GM21717 (cell line): ENCODE results near the gene ZNF17.
"Not testable (repeated sequence)": the region's sequence is repeated elsewhere in the genome, so short reads cannot be mapped to it uniquely, and the experiment has no call there.

ENCODE experiments used
- ATAC-seq: cut with Tn5 transposase; IDR thresholded peaks from one replicate; pipeline ENCODE4 v1.9.1; 2021; ENCODE audit warnings: mild to moderate bottlenecking, moderate library complexity; ENCODE audit not compliant: unreplicated experiment

ZNF17 gene

GRCh38 chr19:57410877-57411671, at the start of gene ZNF17:
Gene ZNF17, plus strand, starts transcription at chr19:57411161. Its CDS starts 2,455 bp downstream, at chr19:57413616.
- peak; percentile 96 for ATAC-seq

- no peak for ATAC-seq
These were observed 48.5 kb upstream of the ZNF17 start for GRCh38 chr19:57362419-57362818.

- peak; percentile 89 for ATAC-seq
These were observed 47.8 kb upstream of the ZNF17 start, which contains the start of the genes TRAPPC2B and ZNF547 for GRCh38 chr19:57362997-57363687. Gene TRAPPC2B, plus strand, starts transcription at chr19:57363551. Its CDS starts 1,283 bp downstream, at chr19:57364834. Gene ZNF547, plus strand, starts transcription at chr19:57363551. Its CDS starts 5,005 bp downstream, at chr19:57368556.

GRCh38 chr19:57363688-57364181, 47.2 kb upstream of the ZNF17 start:
- peak; percentile 16 for ATAC-seq

- no peak for ATAC-seq
These were observed 44.2 kb upstream of the ZNF17 start for GRCh38 chr19:57366776-57367175.

GRCh38 chr19:57374179-57374578, 36.8 kb upstream of the ZNF17 start:
- no peak for ATAC-seq

GRCh38 chr19:57374647-57375046, 36.3 kb upstream of the ZNF17 start:
- ATAC-seq: not testable (repeated sequence)

GRCh38 chr19:57376151-57376550, 34.8 kb upstream of the ZNF17 start:
- no peak for ATAC-seq

GRCh38 chr19:57377498-57378146, 33.3 kb upstream of the ZNF17 start:
- ATAC-seq: no peak

- no peak for ATAC-seq
These were observed 30.0 kb upstream of the ZNF17 start for GRCh38 chr19:57380923-57381322.

- no peak for ATAC-seq
These were observed 28.0 kb upstream of the ZNF17 start for GRCh38 chr19:57382806-57383488.

- ATAC-seq: no peak
These were observed 21.7 kb upstream of the ZNF17 start for GRCh38 chr19:57389194-57389729.

GRCh38 chr19:57389730-57390598, 21.0 kb upstream of the ZNF17 start, which contains the start of gene ZNF548:
Gene ZNF548, plus strand, starts transcription at chr19:57389854. Its CDS starts 246 bp downstream, at chr19:57390100.
- peak; percentile 92 for ATAC-seq

- ATAC-seq: no peak
These were observed 15.3 kb upstream of the ZNF17 start for GRCh38 chr19:57395710-57396109.

GRCh38 chr19:57398868-57399267, 12.1 kb upstream of the ZNF17 start:
- no peak for ATAC-seq

GRCh38 chr19:57403737-57404563, 7.0 kb upstream of the ZNF17 start:
- no peak for ATAC-seq

GRCh38 chr19:57406516-57407123, 4.3 kb upstream of the ZNF17 start:
- ATAC-seq: no peak

- no peak for ATAC-seq
These were observed 8.5 kb downstream of the ZNF17 start for GRCh38 chr19:57419439-57419838.
